Calu3 (cell line): ENCODE data around the gene POC1A. TPM values are rescaled to one million over a fixed set of nuclear protein-coding genes. Genes with fewer than 3 reads are reported as not detected.

Experiments used
- BruUV-seq: library from RNA; stranded (reverse); fragments of 400-500 nt; replicated peaks from 2 replicates; lab custom pipeline; 2021; lab: Mats Ljungman, UMichigan
- CTCF ChIA-PET: fragments of 300-600 bp; sonication (Branson Sonifier 250); formaldehyde crosslinking; loops from one replicate; lab custom pipeline; 2022; ENCODE audit warnings: antibody characterized with exemption; lab: Charles Lee
- DNase-seq: peaks from one replicate; pipeline ENCODE4 v3.0.0; 2022
- H3K27ac Mint-ChIP-seq: one replicate; pipeline ENCODE4 v1.8.0; 2022; ENCODE audit warnings: mixed read lengths; ENCODE audit not compliant: unreplicated experiment
- H3K27me3 Mint-ChIP-seq: one replicate; pipeline ENCODE4 v1.8.0; 2022; ENCODE audit warnings: mixed read lengths; ENCODE audit not compliant: unreplicated experiment
- H3K36me3 Mint-ChIP-seq: one replicate; pipeline ENCODE4 v1.8.0; 2022; ENCODE audit warnings: mild to moderate bottlenecking, moderate library complexity, mixed read lengths; ENCODE audit not compliant: insufficient read depth, unreplicated experiment
- H3K4me1 Mint-ChIP-seq: one replicate; pipeline ENCODE4 v1.8.0; 2022; ENCODE audit warnings: mild to moderate bottlenecking, low read depth, mixed read lengths; ENCODE audit not compliant: unreplicated experiment
- H3K4me3 Mint-ChIP-seq: one replicate; pipeline ENCODE4 v1.8.0; 2022; ENCODE audit warnings: mild to moderate bottlenecking, low read depth, moderate library complexity, mixed read lengths; ENCODE audit not compliant: unreplicated experiment
- H3K9me3 Mint-ChIP-seq: one replicate; pipeline ENCODE4 v1.8.0; 2022; ENCODE audit warnings: low read depth, mixed read lengths; ENCODE audit not compliant: unreplicated experiment
- intact Hi-C: fragments of 100-400 bp; cut with micrococcal nuclease; formaldehyde crosslinking; loops from one replicate; pipeline ENCODE4 v1.10.0; 2022; ENCODE audit not compliant: unreplicated experiment
- total RNA-seq: library from RNA; stranded (reverse); gene quantifications from 2 replicates; pipeline ENCODE4 v1.2.3, GENCODE V29; 2022
- TF ChIP-seq, protein P1 (sequence below): fragments of 200-600 bp; IDR thresholded peaks from one replicate; pipeline ENCODE4 v1.8.0; 2022; ENCODE audit warnings: antibody characterized with exemption; ENCODE audit not compliant: unreplicated experiment

POC1A gene
- total RNA-seq, 1 experiment from 2014 or later = 26.9 TPM

GRCh38 chr3:52183786-52184445, 29.7 kb upstream of the POC1A start:
- Mint-ChIP-seq H3K4me3 (no peak overlapping the region), H3K36me3 (no peaks in the 10 kb centered on the region), H3K4me1 (no peaks in the 10 kb centered on the region), H3K27ac (no peak overlapping the region), H3K9me3 (no peaks in the 10 kb centered on the region), H3K27me3 (no peaks in the 10 kb centered on the region)
- intact Hi-C loops = no loop called here
- DNase-seq = no peak
- CTCF ChIA-PET = no interaction called here
- BruUV-seq = no TSS peak
- TF ChIP-seq, protein P1, sequence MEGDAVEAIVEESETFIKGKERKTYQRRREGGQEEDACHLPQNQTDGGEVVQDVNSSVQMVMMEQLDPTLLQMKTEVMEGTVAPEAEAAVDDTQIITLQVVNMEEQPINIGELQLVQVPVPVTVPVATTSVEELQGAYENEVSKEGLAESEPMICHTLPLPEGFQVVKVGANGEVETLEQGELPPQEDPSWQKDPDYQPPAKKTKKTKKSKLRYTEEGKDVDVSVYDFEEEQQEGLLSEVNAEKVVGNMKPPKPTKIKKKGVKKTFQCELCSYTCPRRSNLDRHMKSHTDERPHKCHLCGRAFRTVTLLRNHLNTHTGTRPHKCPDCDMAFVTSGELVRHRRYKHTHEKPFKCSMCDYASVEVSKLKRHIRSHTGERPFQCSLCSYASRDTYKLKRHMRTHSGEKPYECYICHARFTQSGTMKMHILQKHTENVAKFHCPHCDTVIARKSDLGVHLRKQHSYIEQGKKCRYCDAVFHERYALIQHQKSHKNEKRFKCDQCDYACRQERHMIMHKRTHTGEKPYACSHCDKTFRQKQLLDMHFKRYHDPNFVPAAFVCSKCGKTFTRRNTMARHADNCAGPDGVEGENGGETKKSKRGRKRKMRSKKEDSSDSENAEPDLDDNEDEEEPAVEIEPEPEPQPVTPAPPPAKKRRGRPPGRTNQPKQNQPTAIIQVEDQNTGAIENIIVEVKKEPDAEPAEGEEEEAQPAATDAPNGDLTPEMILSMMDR = no peak

DNA sequence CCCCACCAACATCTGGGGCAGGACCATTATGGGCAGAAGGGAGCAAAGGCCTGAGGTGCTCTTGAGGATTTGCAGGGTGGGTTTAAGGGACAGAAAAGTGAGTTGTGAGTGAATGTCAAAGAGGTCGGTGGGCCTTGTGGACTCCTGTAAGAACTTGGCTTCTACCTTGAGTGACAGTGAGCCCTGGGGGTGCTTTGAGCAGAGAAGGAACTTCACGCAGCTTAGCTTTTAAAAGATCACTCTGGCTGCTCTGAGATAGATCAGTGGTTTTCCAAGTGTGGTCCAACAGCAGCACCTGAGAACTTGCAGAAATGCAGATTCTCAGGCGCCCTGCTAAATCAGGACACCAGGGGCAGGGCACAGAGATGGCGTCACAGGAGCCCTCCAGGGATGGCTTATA, 28.5 kb upstream of the POC1A start:
- BruUV-seq = no TSS peak
- intact Hi-C loops = no loop called here
- TF ChIP-seq, protein P1 = no peak
- peaks cover under 1% of the 10 kb centered on the region for H3K4me1 Mint-ChIP-seq
- CTCF ChIA-PET = interaction anchor here (1.2 kb wide), 1 partner anchor 28 kb away, joined by 3 read pairs; no protein-coding TSS in a partner anchor
- no peaks in the 10 kb centered on the region for H3K27me3 Mint-ChIP-seq
- no peaks in the 10 kb centered on the region for H3K9me3 Mint-ChIP-seq
- no peak overlapping the region for H3K27ac Mint-ChIP-seq
- H3K4me3 Mint-ChIP-seq = no peak overlapping the region
- no peak for DNase-seq
- H3K36me3 Mint-ChIP-seq = no peaks in the 10 kb centered on the region

DNA sequence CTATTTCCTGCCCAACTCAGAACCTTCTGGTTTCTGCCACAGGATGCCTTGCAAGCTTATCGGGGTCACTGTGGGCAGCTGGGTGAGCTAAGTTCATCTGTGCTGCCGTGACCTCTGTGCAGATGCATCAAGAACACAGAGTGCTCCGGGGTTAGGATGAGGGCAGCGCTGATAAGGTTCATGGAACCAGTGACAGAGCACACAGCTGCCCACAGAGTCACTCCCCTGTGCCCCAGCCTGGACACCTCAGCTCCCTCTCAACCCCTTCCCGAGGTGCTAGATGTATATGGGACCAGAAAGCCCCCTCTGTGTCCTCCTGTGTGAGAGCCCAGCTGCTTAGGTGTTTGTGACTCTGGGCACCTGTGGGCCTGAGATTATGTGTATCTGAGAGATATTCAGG, 28.0 kb upstream of the POC1A start:
- no peak for DNase-seq
- H3K4me3 Mint-ChIP-seq = no peak overlapping the region
- H3K27ac Mint-ChIP-seq = no peak overlapping the region
- BruUV-seq = no TSS peak
- intact Hi-C loops = no loop called here
- H3K4me1 Mint-ChIP-seq = peaks cover 6% of the 10 kb centered on the region
- H3K36me3 Mint-ChIP-seq = no peaks in the 10 kb centered on the region
- CTCF ChIA-PET = interaction anchor here (0.8 to 1.2 kb wide), 2 partner anchors 27 to 89 kb away, joined by 3 read pairs; no protein-coding TSS in a partner anchor
- no peaks in the 10 kb centered on the region for H3K27me3 Mint-ChIP-seq
- H3K9me3 Mint-ChIP-seq = no peaks in the 10 kb centered on the region
- TF ChIP-seq, protein P1 = no peak

DNA sequence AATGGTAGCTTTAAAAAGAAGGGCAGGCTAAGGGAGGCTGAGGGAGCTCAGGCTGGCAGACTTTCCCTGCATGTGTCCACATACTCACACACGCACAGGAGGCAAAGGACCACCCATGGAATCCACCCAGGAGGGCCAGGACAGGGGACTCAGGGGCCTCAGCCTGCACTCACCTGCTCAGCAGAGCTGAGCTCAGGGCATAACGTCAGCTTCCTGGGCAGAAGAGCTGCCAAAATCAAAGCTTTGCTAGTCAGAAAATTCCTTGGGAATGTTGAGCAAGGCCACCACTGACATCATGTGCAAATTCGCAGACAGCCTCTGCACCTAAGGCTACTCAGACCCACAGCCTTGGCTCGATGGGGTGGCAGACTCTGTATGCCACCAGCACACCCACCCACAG, 27.3 kb upstream of the POC1A start:
- H3K27ac Mint-ChIP-seq = no peak overlapping the region
- TF ChIP-seq, protein P1 = no peak
- no peak overlapping the region for H3K4me3 Mint-ChIP-seq
- H3K27me3 Mint-ChIP-seq = no peaks in the 10 kb centered on the region
- H3K4me1 Mint-ChIP-seq = peaks cover 12% of the 10 kb centered on the region
- CTCF ChIA-PET = interaction anchor here (0.8 to 1.2 kb wide), 3 partner anchors 27 to 88 kb away, joined by 3 to 4 read pairs (median 3); no protein-coding TSS in a partner anchor
- intact Hi-C loops = no loop called here
- H3K36me3 Mint-ChIP-seq = no peaks in the 10 kb centered on the region
- no peaks in the 10 kb centered on the region for H3K9me3 Mint-ChIP-seq
- DNase-seq = no peak
- no TSS peak for BruUV-seq
